HepG2 (cell line): ENCODE results near the gene MAFB. TPM values are rescaled to one million over a fixed set of nuclear protein-coding genes. Genes with fewer than 3 reads are reported as not detected.

ENCODE experiments used
- ATAC-seq: fragments of 200-7000 bp; cut with Tn5 transposase; 3 replicates; pipeline ENCODE4 v1.9.1; 2020; ENCODE audit warnings: mild to moderate bottlenecking, moderate library complexity
- BruUV-seq: library from RNA; stranded (reverse); fragments of 400-500 nt; replicated peaks from 2 replicates; lab custom pipeline; 2021; lab: Mats Ljungman, UMichigan
- CTCF ChIA-PET: fragments of 300-600 bp; formaldehyde crosslinking; extraction: SDS; loops from one replicate; lab custom pipeline; 2021; ENCODE audit warnings: low total read pairs, inconsistent platforms, low intra/inter-chr PET ratio; lab: Yijun Ruan, JAX
- POLR2A ChIA-PET: fragments of 350-600 bp; sonication (Branson Sonifier 250); formaldehyde crosslinking; loops from one replicate; lab custom pipeline; 2020; ENCODE audit warnings: antibody characterized with exemption, inconsistent platforms; lab: Yijun Ruan, JAX
- DNase-seq: peaks from one replicate; pipeline ENCODE4 v3.0.0-alpha.2; 2015; ENCODE audit warnings: low spot score
- FAIRE-seq: peaks from 3 replicates; lab custom pipeline; 2011; peaks lifted over from hg19 to GRCh38; lab: Jason Lieb, UNC
- H2AFZ ChIP-seq: one replicate; pipeline ENCODE4 v1.6.1; 2011; ENCODE audit warnings: low read length, inconsistent platforms
- H3K27ac ChIP-seq: fragments of 300-600 bp; 3 replicates; pipeline ENCODE4 v1.8.0; 2011; ENCODE audit warnings: mixed run types, mild to moderate bottlenecking, mixed read lengths, low read length, inconsistent platforms; ENCODE audit not compliant: insufficient read depth; ENCODE audit errors: extremely low read length
- H3K27me3 ChIP-seq, 2 experiments: fragments of 200-600 bp in 1 of 2; 2 replicates in 1 of 2; 3 replicates in 1 of 2; pipeline versions ENCODE4 v1.6.0 to v1.8.0; 2011; ENCODE audit warnings: low read length in 2 of 2, mild to moderate bottlenecking in 2 of 2, moderate library complexity in 2 of 2, inconsistent platforms in 1 of 2; ENCODE audit not compliant: insufficient read depth in 2 of 2, control insufficient read depth in 1 of 2
- H3K36me3 ChIP-seq, 2 experiments: fragments of 200-600 bp in 1 of 2; replicated peaks in 1 of 2; 2 replicates in 1 of 2; 3 replicates in 1 of 2; pipeline versions ENCODE4 v1.5.1 to v1.8.0; 2011; ENCODE audit warnings: low read length in 2 of 2, inconsistent platforms in 1 of 2; ENCODE audit not compliant: insufficient read depth in 2 of 2, control insufficient read depth in 1 of 2
- H3K4me1 ChIP-seq: 2 replicates; pipeline ENCODE4 v1.5.1; 2012; ENCODE audit warnings: low read length, inconsistent platforms; ENCODE audit not compliant: insufficient read depth
- H3K4me2 ChIP-seq: 2 replicates; pipeline ENCODE4 v1.6.0; 2011; ENCODE audit warnings: low read depth, low read length, inconsistent platforms
- H3K4me3 ChIP-seq, 3 experiments: fragments of 200-600 bp in 1 of 3; sonication (generic), shearing (Covaris generic) in 1 of 3; replicated peaks in 1 of 3; 2 replicates each; pipeline ENCODE4 v1.5.1; 2011 to 2016; ENCODE audit warnings: low read length in 3 of 3, inconsistent platforms in 2 of 3, low read depth in 2 of 3, mild to moderate bottlenecking in 2 of 3, control low read depth in 1 of 3, mixed read lengths in 1 of 3; ENCODE audit not compliant: insufficient read depth in 1 of 3
- H3K79me2 ChIP-seq: one replicate; pipeline ENCODE4 v1.6.1; 2011; ENCODE audit warnings: low read length, inconsistent platforms; ENCODE audit not compliant: insufficient read depth
- H3K9ac ChIP-seq: 2 replicates; pipeline ENCODE4 v1.6.0; 2011; ENCODE audit warnings: mild to moderate bottlenecking, low read depth, low read length, inconsistent platforms; ENCODE audit not compliant: insufficient read depth
- H3K9me3 ChIP-seq: 2 replicates; pipeline ENCODE4 v1.5.1; 2012; ENCODE audit warnings: mild to moderate bottlenecking, low read length
- H4K20me1 ChIP-seq: 2 replicates; pipeline ENCODE4 v1.6.0; 2011; ENCODE audit warnings: inconsistent platforms, mild to moderate bottlenecking, low read length, moderate library complexity; ENCODE audit not compliant: insufficient read depth
- ARNT ChIP-seq: fragments of 450-650 bp; IDR thresholded peaks from 2 replicates; pipeline ENCODE4 v1.6.1; 2017
- ATF2 ChIP-seq: sonication (generic); formaldehyde crosslinking; IDR thresholded peaks from 2 replicates; pipeline ENCODE4 v1.4.0; 2020; ENCODE audit warnings: missing genetic modification reagents
- CHD2 ChIP-seq: IDR thresholded peaks from 2 replicates; pipeline ENCODE4 v1.6.1; 2011; ENCODE audit warnings: low read depth, low read length, improper control_type of control experiment
- HMG20B ChIP-seq: conservative IDR thresholded peaks from 2 replicates; pipeline ENCODE4 v1.6.1; 2016; ENCODE audit warnings: missing genetic modification reagents, missing compliant biosample characterization
- MAX ChIP-seq: IDR thresholded peaks from 2 replicates; pipeline ENCODE4 v1.6.1; 2012; ENCODE audit warnings: inconsistent platforms
- MED1 ChIP-seq: sonication (generic); formaldehyde crosslinking; IDR thresholded peaks from 2 replicates; pipeline ENCODE4 v1.4.0; 2020; ENCODE audit warnings: missing genetic modification reagents
- POGK ChIP-seq: sonication (generic); formaldehyde crosslinking; conservative IDR thresholded peaks from 2 replicates; pipeline ENCODE4 v1.8.0; 2022; ENCODE audit warnings: mild to moderate bottlenecking, moderate library complexity, missing genetic modification reagents
- THRA ChIP-seq: sonication (generic); formaldehyde crosslinking; IDR thresholded peaks from 2 replicates; pipeline ENCODE4 v1.4.0; 2020; ENCODE audit warnings: missing genetic modification reagents, borderline replicate concordance
- ZNF572 ChIP-seq: sonication (generic); formaldehyde crosslinking; IDR thresholded peaks from 2 replicates; pipeline ENCODE4 v1.5.1; 2020; ENCODE audit warnings: mild to moderate bottlenecking, missing genetic modification reagents
- ZNF605 ChIP-seq: sonication (generic); formaldehyde crosslinking; IDR thresholded peaks from 2 replicates; pipeline ENCODE4 v1.8.0; 2022; ENCODE audit warnings: mild to moderate bottlenecking, missing genetic modification reagents
- ZNF720 ChIP-seq: sonication (generic); formaldehyde crosslinking; IDR thresholded peaks from 2 replicates; pipeline ENCODE4 v1.4.0; 2020; ENCODE audit warnings: missing genetic modification reagents
- WGBS: methylation state at CpG from one replicate; pipeline ENCODE4 v1.1.6; 2017; ENCODE audit warnings: low lambda C conversion rate; 5-methylcytosine and 5-hydroxymethylcytosine counted together
- in situ Hi-C: cut with HindIII; loops from 2 replicates; pipeline ENCODE4 v1.10.0; 2017; ENCODE audit warnings: low pct_unique_long_range_greater_than_20kb; ENCODE audit not compliant: extremely low pct_ligation_motif_present
- intact Hi-C: fragments of 100-400 bp; cut with micrococcal nuclease; formaldehyde crosslinking; loops from one replicate; pipeline ENCODE4 v1.10.0; 2022; ENCODE audit not compliant: unreplicated experiment
- polyA plus RNA-seq, 8 experiments: library from polyadenylated mRNA; depleted of rRNA in 3 of 8; stranded (reverse) in 7 of 8; unstranded in 1 of 8; fragments of >200 nt; fragmentation: Illumina TruSeq in 4 of 8; extraction: Trizol in 4 of 8; gene quantifications; 2 replicates each; pipeline versions ENCODE4 v1.2.1 to v1.2.3, GENCODE V29; 2011 to 2016; ENCODE audit warnings: low read depth in 4 of 8, missing spikeins in 1 of 8, mixed read lengths in 1 of 8; ENCODE audit not compliant: insufficient read depth in 1 of 8
- total RNA-seq, 5 experiments: library from RNA; depleted of rRNA; stranded (reverse); fragments of >200 nt; fragmentation: Illumina TruSeq; extraction: Trizol; gene quantifications; 2 replicates each; pipeline ENCODE4 v1.2.3, GENCODE V29; 2016; ENCODE audit warnings: low read depth in 1 of 5

Gene MAFB
- total and polyA plus RNA-seq, 2 of the 13 experiments (the other 11 are each of a cell fraction or from before 2014, with no cell fraction given): 0.08 to 0.11 TPM

- H3K4me1 ChIP-seq: peaks cover 9% of the 10 kb centered on the region; the same call in 1 of the 2 replicates
- H3K9ac ChIP-seq: no peak overlapping the region
- WGBS: 18% methylated on average over 4 of the region's 4 CpGs
- POLR2A ChIA-PET: no interaction called here
- no peak overlapping the region for H2AFZ ChIP-seq
- H3K4me3 ChIP-seq: no peak overlapping the region
- in situ Hi-C loops: no loop called here
- no peak for TF ChIP-seq MED1 (CRISPR knock-in tag)
- TF ChIP-seq ZNF572 (CRISPR knock-in tag): no peak
- TF ChIP-seq CHD2: no peak
- TF ChIP-seq MAX: no peak
- TF ChIP-seq ZNF605: no peak
- no peak for TF ChIP-seq ZNF720 (CRISPR knock-in tag)
- TF ChIP-seq HMG20B: no peak
- no peak for TF ChIP-seq THRA
- no peak for TF ChIP-seq POGK (CRISPR knock-in tag)
- TF ChIP-seq ARNT: no peak
- TF ChIP-seq ATF2 (CRISPR knock-in tag): no peak
- TF ChIP-seq, all 625 proteins: peak for 0
- Histone ChIP-seq H3K9me3 (no peaks in the 10 kb centered on the region), H4K20me1 (no peaks in the 10 kb centered on the region), H3K27ac (no peak overlapping the region), H3K79me2 (no peaks in the 10 kb centered on the region), H3K4me2 (no peak overlapping the region), H3K36me3 (no peaks in the 10 kb centered on the region), H3K27me3 (no peaks in the 10 kb centered on the region; a peak in 1 of 5 replicates)
- ATAC-seq: no peak
- no peak for DNase-seq
- CTCF ChIA-PET: no interaction called here
- FAIRE-seq: no peak
- no TSS peak for BruUV-seq
- intact Hi-C loops: no loop called here
Measured at GRCh38 chr20:40650707-40651106, 38.3 kb downstream of the MAFB start.
